Nephron (organoid): ENCODE measurements around the gene JCAD.
"Not testable (repeated sequence)": the region's sequence is repeated elsewhere in the genome, so short reads cannot be mapped to it uniquely, and the experiment has no call there.

ENCODE experiments used
- H3K27ac Mint-ChIP-seq, 3 experiments: 2 replicates each; pipeline ENCODE4 v1.8.0; 2020; ENCODE audit warnings: mixed read lengths in 3 of 3, mild to moderate bottlenecking in 2 of 3, moderate library complexity in 1 of 3
- H3K27me3 Mint-ChIP-seq: 2 replicates; pipeline ENCODE4 v1.8.0; 2021; ENCODE audit warnings: low read depth, mild to moderate bottlenecking, moderate library complexity, mixed read lengths
- H3K36me3 Mint-ChIP-seq: 2 replicates; pipeline ENCODE4 v1.8.0; 2020; ENCODE audit warnings: low read depth, mixed read lengths
- H3K4me1 Mint-ChIP-seq: 2 replicates; pipeline ENCODE4 v1.8.0; 2020; ENCODE audit warnings: mixed read lengths
- H3K4me3 Mint-ChIP-seq, 3 experiments: 2 replicates each; pipeline ENCODE4 v1.8.0; 2020; ENCODE audit warnings: mild to moderate bottlenecking in 3 of 3, mixed read lengths in 3 of 3, moderate library complexity in 2 of 3
- H3K9me3 Mint-ChIP-seq: 2 replicates; pipeline ENCODE4 v1.8.0; 2020; ENCODE audit warnings: mixed read lengths
- CTCF ChIP-seq, 3 experiments: fragments of 200-600 bp; sonication (generic); IDR thresholded peaks; one replicate each; pipeline ENCODE4 v1.5.0; 2021; ENCODE audit warnings: antibody characterized with exemption in 3 of 3; ENCODE audit not compliant: unreplicated experiment in 3 of 3

Gene JCAD

GRCh38 chr10:30059209-30060107 is at the start of gene JCAD:
Gene JCAD (minus strand): TSS chr10:30059586. CDS start chr10:30047812, 11,774 bp downstream.
- Mint-ChIP-seq H3K4me3 (peak within 1 kb of the TSS; percentile 91 to 97 (median 91)), H3K36me3 (no peaks in the 10 kb centered on the region), H3K27me3 (peaks cover 45% of the 10 kb centered on the region), H3K27ac (peak within 1 kb of the TSS; percentile 90 to 98 (median 95)), H3K9me3 (no peaks in the 10 kb centered on the region), H3K4me1 (peaks cover 46% of the 10 kb centered on the region)
- TF ChIP-seq CTCF (IDR thresholded peaks at IDR 0.05; ENCODE audit: unreplicated experiment in 3 of 3) = no peak

GRCh38 chr10:30106987-30107386 is 47.6 kb upstream of the JCAD start:
- Mint-ChIP-seq H3K27ac (no peak overlapping the region), H3K4me3 (no peak overlapping the region), H3K9me3 (peaks cover 13% of the 10 kb centered on the region), H3K27me3 (peaks cover 4% of the 10 kb centered on the region), H3K36me3 (no peaks in the 10 kb centered on the region), H3K4me1 (peaks cover 14% of the 10 kb centered on the region)
- no peak for TF ChIP-seq CTCF (IDR thresholded peaks at IDR 0.05; ENCODE audit: unreplicated experiment in 3 of 3)

- Mint-ChIP-seq H3K4me1 (peaks cover 7% of the 10 kb centered on the region), H3K4me3 (no peak overlapping the region), H3K27ac (no peak overlapping the region), H3K27me3 (peaks cover 4% of the 10 kb centered on the region), H3K36me3 (no peaks in the 10 kb centered on the region), H3K9me3 (peaks cover 3% of the 10 kb centered on the region)
- no peak for TF ChIP-seq CTCF (IDR thresholded peaks at IDR 0.05; ENCODE audit: unreplicated experiment in 3 of 3)
Observed at GRCh38 chr10:30103595-30104320, 44.4 kb upstream of the JCAD start.

- H3K4me3 Mint-ChIP-seq, H3K9me3 Mint-ChIP-seq, H3K27me3 Mint-ChIP-seq, H3K36me3 Mint-ChIP-seq, H3K4me1 Mint-ChIP-seq, H3K27ac Mint-ChIP-seq: not testable (repeated sequence)
Observed at GRCh38 chr10:30099706-30100105, 40.3 kb upstream of the JCAD start.

- Mint-ChIP-seq H3K27me3 (peaks cover 4% of the 10 kb centered on the region), H3K36me3 (no peaks in the 10 kb centered on the region), H3K4me3 (no peak overlapping the region), H3K27ac (peak overlapping the region in 1 of 3 experiments; percentile 39), H3K9me3 (peaks cover 3% of the 10 kb centered on the region), H3K4me1 (peaks cover 8% of the 10 kb centered on the region)
- no peak for TF ChIP-seq CTCF (IDR thresholded peaks at IDR 0.05; ENCODE audit: unreplicated experiment in 3 of 3)
Observed at GRCh38 chr10:30099101-30099500, 39.7 kb upstream of the JCAD start.

- Mint-ChIP-seq H3K4me1 (peaks cover 8% of the 10 kb centered on the region), H3K36me3 (no peaks in the 10 kb centered on the region), H3K4me3 (no peak overlapping the region), H3K9me3 (no peaks in the 10 kb centered on the region), H3K27me3 (peaks cover 4% of the 10 kb centered on the region), H3K27ac (peak overlapping the region in 2 of 3 experiments; percentile 5 to 39)
- no peak for TF ChIP-seq CTCF (IDR thresholded peaks at IDR 0.05; ENCODE audit: unreplicated experiment in 3 of 3)
Observed at GRCh38 chr10:30098629-30099028, 39.2 kb upstream of the JCAD start.
